ENCODE results near the gene UGT1A3.

The UGT1A3 gene

GRCh38 chr2:233758849-233759248 is 30.0 kb downstream of the UGT1A3 start:
- H3K4me3 ChIP-seq (replicated peaks; ENCODE audit: low read depth, low read length), result no peak overlapping the region
- TF ChIP-seq, protein P1, sequence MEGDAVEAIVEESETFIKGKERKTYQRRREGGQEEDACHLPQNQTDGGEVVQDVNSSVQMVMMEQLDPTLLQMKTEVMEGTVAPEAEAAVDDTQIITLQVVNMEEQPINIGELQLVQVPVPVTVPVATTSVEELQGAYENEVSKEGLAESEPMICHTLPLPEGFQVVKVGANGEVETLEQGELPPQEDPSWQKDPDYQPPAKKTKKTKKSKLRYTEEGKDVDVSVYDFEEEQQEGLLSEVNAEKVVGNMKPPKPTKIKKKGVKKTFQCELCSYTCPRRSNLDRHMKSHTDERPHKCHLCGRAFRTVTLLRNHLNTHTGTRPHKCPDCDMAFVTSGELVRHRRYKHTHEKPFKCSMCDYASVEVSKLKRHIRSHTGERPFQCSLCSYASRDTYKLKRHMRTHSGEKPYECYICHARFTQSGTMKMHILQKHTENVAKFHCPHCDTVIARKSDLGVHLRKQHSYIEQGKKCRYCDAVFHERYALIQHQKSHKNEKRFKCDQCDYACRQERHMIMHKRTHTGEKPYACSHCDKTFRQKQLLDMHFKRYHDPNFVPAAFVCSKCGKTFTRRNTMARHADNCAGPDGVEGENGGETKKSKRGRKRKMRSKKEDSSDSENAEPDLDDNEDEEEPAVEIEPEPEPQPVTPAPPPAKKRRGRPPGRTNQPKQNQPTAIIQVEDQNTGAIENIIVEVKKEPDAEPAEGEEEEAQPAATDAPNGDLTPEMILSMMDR (IDR thresholded peaks at IDR 0.05; ENCODE audit: low read length, missing control alignments), result no peak
- DNase-seq (ENCODE audit: low read depth), result peak; percentile 66

GRCh38 chr2:233760043-233760442 is 31.2 kb downstream of the UGT1A3 start, which contains the start of gene UGT1A1:
Gene UGT1A1, plus strand, starts transcription at chr2:233760270. Its CDS starts 18 bp downstream, at chr2:233760288.
- H3K4me3 ChIP-seq (replicated peaks; ENCODE audit: low read depth, low read length), result no peak within 1 kb of the TSS
- TF ChIP-seq, protein P1 (IDR thresholded peaks at IDR 0.05; ENCODE audit: low read length, missing control alignments), result no peak
- no peak for DNase-seq (ENCODE audit: low read depth)

- no peak overlapping the region for H3K4me3 ChIP-seq (replicated peaks; ENCODE audit: low read depth, low read length)
- TF ChIP-seq, protein P1 (IDR thresholded peaks at IDR 0.05; ENCODE audit: low read length, missing control alignments), result no peak
- DNase-seq (ENCODE audit: low read depth), result peak; percentile 4
Measured at GRCh38 chr2:233761040-233761769, 32.4 kb downstream of the UGT1A3 start.

- TF ChIP-seq, protein P1 (IDR thresholded peaks at IDR 0.05; ENCODE audit: low read length, missing control alignments), result no peak
- DNase-seq (ENCODE audit: low read depth), result peak; percentile 66
- no peak overlapping the region for H3K4me3 ChIP-seq (replicated peaks; ENCODE audit: low read depth, low read length)
Measured at GRCh38 chr2:233764264-233764663, 35.4 kb downstream of the UGT1A3 start.

DNA sequence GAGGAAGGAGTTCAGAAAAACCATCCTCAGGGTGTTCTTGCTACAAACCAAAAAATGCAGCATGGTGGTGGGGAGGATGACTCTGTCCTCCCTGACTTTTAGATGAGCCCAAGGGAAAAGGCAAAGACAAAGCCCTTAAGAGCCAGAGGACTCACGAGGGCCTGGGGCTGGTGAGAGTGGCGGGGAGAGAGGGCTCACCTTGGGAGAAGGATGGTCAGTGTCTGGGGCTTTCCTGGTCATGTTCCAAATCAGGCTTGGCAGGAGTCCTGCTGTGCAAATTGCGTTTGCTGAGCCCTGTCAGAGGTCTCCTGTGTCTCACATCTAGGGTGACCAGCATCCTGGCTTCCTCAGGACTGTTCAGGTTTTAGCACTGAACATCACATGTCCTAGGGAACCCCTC is 35.9 kb downstream of the UGT1A3 start:
- DNase-seq (ENCODE audit: low read depth), result no peak
- H3K4me3 ChIP-seq (replicated peaks; ENCODE audit: low read depth, low read length), result no peak overlapping the region
- TF ChIP-seq, protein P1 (IDR thresholded peaks at IDR 0.05; ENCODE audit: low read length, missing control alignments), result no peak

DNA sequence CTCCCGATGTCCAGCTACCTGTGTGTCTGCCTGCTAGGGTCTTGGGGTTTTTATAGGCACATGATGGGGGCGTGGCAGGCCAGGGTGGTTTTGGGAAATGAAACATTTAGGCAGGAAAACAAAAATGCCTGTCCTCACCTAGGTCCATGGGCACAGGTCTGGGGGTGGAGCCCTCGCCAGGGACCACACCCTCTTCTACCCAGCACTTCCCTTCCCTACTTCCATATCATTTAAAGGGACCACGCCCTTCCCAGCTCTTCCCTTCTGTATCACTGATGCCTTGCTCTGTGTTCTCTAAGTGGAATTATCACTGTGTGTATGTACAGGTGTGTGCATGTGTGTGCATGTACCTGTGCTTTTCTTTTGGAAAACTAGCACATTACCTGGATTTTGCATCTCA is 37.6 kb downstream of the UGT1A3 start:
- DNase-seq (ENCODE audit: low read depth), result no peak
- H3K4me3 ChIP-seq (replicated peaks; ENCODE audit: low read depth, low read length), result no peak overlapping the region
- TF ChIP-seq, protein P1 (IDR thresholded peaks at IDR 0.05; ENCODE audit: low read length, missing control alignments), result no peak

GRCh38 chr2:233768076-233768475 is 39.2 kb downstream of the UGT1A3 start:
- no peak for DNase-seq (ENCODE audit: low read depth)
- TF ChIP-seq, protein P1 (IDR thresholded peaks at IDR 0.05; ENCODE audit: low read length, missing control alignments), result no peak
- H3K4me3 ChIP-seq (replicated peaks; ENCODE audit: low read depth, low read length), result no peak overlapping the region

Measured in fibroblast of pulmonary artery (primary cell).